Breast epithelium (tissue), 3 donors: ENCODE data around the gene S100A7A.

Source experiments
- POLR2A ChIP-seq: fragments of 450-650 bp; IDR thresholded peaks from one replicate; pipeline ENCODE4 v1.6.1; 2016; ENCODE audit warnings: antibody characterized with exemption, mild to moderate bottlenecking, moderate library complexity
- TF ChIP-seq, protein P1 (sequence below), 3 donors: fragments of 450-650 bp; IDR thresholded peaks; one replicate each; pipeline ENCODE4 v1.5.1; 2016 to 2017; ENCODE audit warnings: antibody characterized with exemption in 3 of 3, mild to moderate bottlenecking in 3 of 3, moderate library complexity in 3 of 3

DNA sequence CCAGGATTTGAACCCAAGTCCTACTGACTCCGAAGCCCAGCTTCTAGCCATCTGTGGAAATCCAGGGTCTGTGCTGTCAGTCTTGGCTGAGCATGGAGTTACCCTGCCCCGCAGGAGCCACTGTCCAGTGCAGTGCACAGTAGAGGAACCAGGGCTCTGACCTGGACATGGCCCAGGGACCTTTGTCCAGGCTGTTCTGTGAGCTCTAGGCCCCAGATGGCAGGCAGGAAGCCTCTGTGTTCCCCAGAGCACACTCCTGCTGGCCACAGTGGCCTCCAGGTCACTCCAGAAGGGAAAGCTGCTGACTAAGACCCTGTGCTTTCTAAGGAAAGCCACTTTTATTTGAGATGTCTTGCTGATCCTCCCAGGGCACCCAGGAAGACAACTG lies 13.8 kb downstream of the S100A7A start:
- no peak for TF ChIP-seq POLR2A
- TF ChIP-seq, protein P1, sequence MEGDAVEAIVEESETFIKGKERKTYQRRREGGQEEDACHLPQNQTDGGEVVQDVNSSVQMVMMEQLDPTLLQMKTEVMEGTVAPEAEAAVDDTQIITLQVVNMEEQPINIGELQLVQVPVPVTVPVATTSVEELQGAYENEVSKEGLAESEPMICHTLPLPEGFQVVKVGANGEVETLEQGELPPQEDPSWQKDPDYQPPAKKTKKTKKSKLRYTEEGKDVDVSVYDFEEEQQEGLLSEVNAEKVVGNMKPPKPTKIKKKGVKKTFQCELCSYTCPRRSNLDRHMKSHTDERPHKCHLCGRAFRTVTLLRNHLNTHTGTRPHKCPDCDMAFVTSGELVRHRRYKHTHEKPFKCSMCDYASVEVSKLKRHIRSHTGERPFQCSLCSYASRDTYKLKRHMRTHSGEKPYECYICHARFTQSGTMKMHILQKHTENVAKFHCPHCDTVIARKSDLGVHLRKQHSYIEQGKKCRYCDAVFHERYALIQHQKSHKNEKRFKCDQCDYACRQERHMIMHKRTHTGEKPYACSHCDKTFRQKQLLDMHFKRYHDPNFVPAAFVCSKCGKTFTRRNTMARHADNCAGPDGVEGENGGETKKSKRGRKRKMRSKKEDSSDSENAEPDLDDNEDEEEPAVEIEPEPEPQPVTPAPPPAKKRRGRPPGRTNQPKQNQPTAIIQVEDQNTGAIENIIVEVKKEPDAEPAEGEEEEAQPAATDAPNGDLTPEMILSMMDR (IDR thresholded peaks at IDR 0.05), result no peak
